ENCODE results near the gene NCAM2.

NCAM2 gene

DNA sequence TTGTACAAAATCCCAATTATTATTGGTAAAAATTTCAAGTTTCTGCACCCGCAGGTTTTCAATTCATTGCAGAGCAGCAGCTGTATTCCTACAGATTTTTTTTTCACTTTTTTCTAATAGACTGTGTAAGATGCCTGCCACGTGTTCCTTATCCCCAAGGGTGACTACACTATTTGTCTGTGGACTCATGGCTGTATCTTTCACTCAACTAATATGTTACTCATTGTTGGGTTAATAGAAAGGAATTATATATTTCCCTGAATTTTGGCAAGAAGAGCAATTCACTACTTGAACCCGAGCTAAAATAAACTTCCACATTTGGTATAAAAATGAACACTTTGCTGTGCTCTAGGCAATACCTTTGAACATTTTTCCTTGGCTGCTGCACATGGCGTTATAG is 158.7 kb downstream of the NCAM2 start:
- TF ChIP-seq GATA2 (IDR thresholded peaks at IDR 0.05; ENCODE audit: low read depth, low read length), result no peak
- TF ChIP-seq GATA3 (IDR thresholded peaks at IDR 0.05; ENCODE audit: low read depth, low read length), result no peak

DNA sequence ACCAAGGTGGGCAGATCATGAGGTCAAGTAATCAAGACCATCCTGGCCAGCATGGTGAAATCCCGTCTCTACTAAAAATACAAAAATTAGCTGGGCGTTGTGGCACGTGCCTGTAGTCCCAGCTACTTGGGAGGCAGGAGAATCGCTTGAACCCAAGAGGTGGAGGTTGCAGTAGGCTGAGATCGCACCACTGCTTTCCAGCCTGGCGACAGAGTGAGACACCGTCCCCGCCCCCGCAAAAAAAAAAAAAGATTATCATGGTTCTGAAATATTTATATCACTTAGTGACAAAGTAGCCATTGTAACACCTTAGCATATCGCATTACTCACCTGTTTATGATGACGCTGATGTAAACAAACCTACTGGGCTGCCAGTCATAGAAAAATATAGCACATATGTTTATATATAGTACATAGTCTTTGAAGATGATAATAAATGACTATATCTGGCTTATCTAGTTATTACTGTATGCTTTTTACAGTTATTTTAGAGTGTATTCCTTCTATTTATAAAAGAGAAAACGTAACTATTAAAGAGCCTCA is 160.2 kb downstream of the NCAM2 start:
- TF ChIP-seq GATA2 (IDR thresholded peaks at IDR 0.05; ENCODE audit: low read depth, low read length), result no peak
- TF ChIP-seq GATA3 (IDR thresholded peaks at IDR 0.05; ENCODE audit: low read depth, low read length), result no peak

DNA sequence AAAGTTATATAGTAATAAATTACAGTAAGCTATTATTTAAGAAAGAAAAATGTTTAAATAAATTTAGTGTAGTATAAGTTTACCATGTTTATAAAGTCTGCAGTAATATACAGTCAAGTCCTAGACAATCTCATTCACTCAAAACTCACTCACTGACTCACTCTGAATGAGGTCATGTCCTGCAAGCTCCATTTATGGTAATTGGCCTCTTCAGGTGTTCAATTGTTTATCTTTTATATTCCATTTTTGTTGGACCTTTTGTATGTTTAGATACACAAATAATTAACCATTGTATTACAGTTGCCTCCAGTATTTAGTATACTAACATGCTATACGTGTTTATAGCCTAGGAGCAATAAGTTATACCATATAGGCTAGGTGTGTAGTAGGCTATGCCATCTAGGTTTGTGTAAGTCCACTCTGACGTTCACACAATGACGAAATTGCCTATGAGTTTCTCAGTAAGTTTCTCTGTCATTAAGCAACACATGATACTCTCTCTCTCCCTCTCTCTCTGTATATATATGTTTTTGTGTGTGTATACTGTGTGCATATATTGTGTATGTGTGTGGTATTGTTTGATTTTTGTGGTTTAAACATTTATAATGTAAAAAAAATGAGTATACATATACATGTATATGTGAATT is 161.2 kb downstream of the NCAM2 start:
- TF ChIP-seq GATA3 (IDR thresholded peaks at IDR 0.05; ENCODE audit: low read depth, low read length), result no peak
- no peak for TF ChIP-seq GATA2 (IDR thresholded peaks at IDR 0.05; ENCODE audit: low read depth, low read length)

GRCh38 chr21:21162786-21163185 is 164.6 kb downstream of the NCAM2 start:
- no peak for TF ChIP-seq GATA3 (IDR thresholded peaks at IDR 0.05; ENCODE audit: low read depth, low read length)
- TF ChIP-seq GATA2 (IDR thresholded peaks at IDR 0.05; ENCODE audit: low read depth, low read length), result no peak

GRCh38 chr21:21163904-21164303 is 165.7 kb downstream of the NCAM2 start:
- TF ChIP-seq GATA2 (IDR thresholded peaks at IDR 0.05; ENCODE audit: low read depth, low read length) (no peak), GATA3 (IDR thresholded peaks at IDR 0.05; ENCODE audit: low read depth, low read length) (no peak)

DNA sequence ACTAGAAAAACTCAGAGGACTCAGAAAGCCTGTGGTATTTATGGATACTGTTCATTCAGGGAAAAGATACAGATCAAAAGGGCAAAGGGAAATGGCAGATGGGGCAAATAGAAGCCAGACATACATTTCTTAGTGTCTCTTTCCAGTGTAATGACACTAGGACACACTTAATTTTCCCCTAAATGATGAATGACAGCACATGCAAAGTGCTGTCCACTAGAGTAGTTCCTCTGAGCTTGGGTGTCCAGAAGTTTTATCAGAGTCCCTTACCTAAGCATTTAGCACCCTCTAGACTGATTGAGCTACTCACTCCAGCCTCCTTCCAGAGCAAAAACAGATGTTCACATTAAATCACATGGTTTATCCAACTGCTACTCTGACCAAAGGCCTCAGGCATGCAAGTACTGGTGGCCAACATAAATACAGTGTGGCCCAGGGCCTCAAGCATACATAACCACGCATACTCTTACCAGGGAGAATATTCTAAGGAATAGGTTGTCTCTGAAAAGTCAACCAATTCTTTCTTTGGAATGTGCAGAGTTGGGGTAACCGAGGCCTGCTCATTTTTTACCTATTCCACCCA is 166.9 kb downstream of the NCAM2 start:
- TF ChIP-seq GATA3 (IDR thresholded peaks at IDR 0.05; ENCODE audit: low read depth, low read length) (0 out of 2 replicates have a peak, but pooled peaks have one; percentile 9), GATA2 (IDR thresholded peaks at IDR 0.05; ENCODE audit: low read depth, low read length) (peak; percentile 49; the same call in 1 of the 2 replicates)

GRCh38 chr21:21174676-21175075 is 176.5 kb downstream of the NCAM2 start:
- TF ChIP-seq GATA3 (IDR thresholded peaks at IDR 0.05; ENCODE audit: low read depth, low read length) (no peak), GATA2 (IDR thresholded peaks at IDR 0.05; ENCODE audit: low read depth, low read length) (no peak)

GRCh38 chr21:21175798-21176334 is 177.7 kb downstream of the NCAM2 start:
- TF ChIP-seq GATA3 (IDR thresholded peaks at IDR 0.05; ENCODE audit: low read depth, low read length), result no peak
- no peak for TF ChIP-seq GATA2 (IDR thresholded peaks at IDR 0.05; ENCODE audit: low read depth, low read length)

GRCh38 chr21:21177353-21177986 is 179.3 kb downstream of the NCAM2 start:
- no peak for TF ChIP-seq GATA2 (IDR thresholded peaks at IDR 0.05; ENCODE audit: low read depth, low read length)
- no peak for TF ChIP-seq GATA3 (IDR thresholded peaks at IDR 0.05; ENCODE audit: low read depth, low read length)

DNA sequence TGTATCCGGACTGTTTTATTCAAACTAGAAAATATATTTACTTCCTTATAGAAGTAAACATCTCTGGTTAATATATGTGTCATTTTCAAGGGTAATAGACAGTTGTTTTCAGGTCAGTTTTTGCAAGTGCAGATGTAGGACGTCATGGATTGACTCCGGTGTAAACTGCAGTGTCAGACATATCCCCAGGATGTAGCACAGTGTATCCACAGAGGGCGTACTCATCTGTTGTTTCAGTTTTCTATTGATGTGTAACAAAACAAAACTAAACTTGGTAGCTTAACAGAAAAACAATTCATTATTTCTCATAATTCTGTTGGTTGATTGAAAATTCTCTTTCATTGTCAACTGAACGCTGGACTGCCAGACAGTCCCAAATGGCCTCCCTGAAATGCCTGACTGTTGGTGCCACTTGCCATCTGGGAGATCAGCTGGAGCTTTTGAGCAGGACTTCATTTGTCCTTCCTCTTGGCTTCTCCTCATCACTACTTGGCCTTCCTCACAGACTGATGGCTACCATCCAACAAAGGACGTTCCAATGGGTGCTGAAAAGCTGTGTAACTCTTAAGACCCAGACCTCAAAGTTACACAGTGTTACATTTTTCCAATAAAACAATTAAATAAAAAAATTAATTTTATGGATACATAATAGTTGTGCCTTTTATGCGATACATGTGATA is 181.6 kb downstream of the NCAM2 start:
- TF ChIP-seq GATA3 (IDR thresholded peaks at IDR 0.05; ENCODE audit: low read depth, low read length), result no peak
- no peak for TF ChIP-seq GATA2 (IDR thresholded peaks at IDR 0.05; ENCODE audit: low read depth, low read length)

- TF ChIP-seq GATA2 (IDR thresholded peaks at IDR 0.05; ENCODE audit: low read depth, low read length), result no peak
- no peak for TF ChIP-seq GATA3 (IDR thresholded peaks at IDR 0.05; ENCODE audit: low read depth, low read length)
These were observed 184.3 kb downstream of the NCAM2 start for GRCh38 chr21:21182401-21183010.

- TF ChIP-seq GATA2 (IDR thresholded peaks at IDR 0.05; ENCODE audit: low read depth, low read length), result no peak
- no peak for TF ChIP-seq GATA3 (IDR thresholded peaks at IDR 0.05; ENCODE audit: low read depth, low read length)
These were observed 184.9 kb downstream of the NCAM2 start for GRCh38 chr21:21183092-21183491.

DNA sequence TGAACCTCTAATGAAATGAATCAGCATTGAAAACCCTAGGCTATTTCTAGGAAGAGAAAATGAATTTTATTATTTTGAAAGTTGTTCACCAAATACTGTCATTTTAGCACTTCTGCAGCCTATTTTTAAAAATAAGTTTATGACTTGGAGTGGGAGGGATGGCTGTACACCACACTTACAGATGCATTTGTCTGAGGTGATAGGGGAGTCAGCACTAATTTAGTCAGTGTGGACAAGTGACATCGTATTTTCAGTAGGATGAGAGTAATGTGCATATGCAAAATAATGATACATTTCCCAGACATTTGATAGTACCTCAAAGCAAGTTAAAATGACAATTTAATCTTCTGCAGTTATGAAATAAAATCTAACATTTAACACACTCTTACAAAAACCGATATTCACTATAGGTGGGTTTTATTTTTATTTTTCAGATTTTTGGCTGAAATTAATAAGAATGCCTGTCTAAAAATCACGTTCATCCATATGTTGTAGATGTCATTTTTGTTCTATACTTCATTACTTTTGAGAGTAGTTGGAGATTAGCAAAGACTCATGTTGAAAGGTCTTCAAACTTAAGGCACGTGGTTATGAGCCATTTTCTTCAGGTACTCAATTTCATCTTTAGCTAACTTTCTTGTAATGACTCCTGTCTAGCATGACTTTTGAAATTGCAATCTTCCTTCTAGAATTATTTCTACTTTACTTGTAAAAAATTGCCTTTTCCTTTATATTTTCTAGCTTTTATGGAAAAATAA is 186.7 kb downstream of the NCAM2 start:
- TF ChIP-seq GATA2 (IDR thresholded peaks at IDR 0.05; ENCODE audit: low read depth, low read length) (no peak), GATA3 (IDR thresholded peaks at IDR 0.05; ENCODE audit: low read depth, low read length) (no peak)

All from SH-SY5Y (cell line).